ENCODE measurements around the gene RERE.

RERE gene

DNA sequence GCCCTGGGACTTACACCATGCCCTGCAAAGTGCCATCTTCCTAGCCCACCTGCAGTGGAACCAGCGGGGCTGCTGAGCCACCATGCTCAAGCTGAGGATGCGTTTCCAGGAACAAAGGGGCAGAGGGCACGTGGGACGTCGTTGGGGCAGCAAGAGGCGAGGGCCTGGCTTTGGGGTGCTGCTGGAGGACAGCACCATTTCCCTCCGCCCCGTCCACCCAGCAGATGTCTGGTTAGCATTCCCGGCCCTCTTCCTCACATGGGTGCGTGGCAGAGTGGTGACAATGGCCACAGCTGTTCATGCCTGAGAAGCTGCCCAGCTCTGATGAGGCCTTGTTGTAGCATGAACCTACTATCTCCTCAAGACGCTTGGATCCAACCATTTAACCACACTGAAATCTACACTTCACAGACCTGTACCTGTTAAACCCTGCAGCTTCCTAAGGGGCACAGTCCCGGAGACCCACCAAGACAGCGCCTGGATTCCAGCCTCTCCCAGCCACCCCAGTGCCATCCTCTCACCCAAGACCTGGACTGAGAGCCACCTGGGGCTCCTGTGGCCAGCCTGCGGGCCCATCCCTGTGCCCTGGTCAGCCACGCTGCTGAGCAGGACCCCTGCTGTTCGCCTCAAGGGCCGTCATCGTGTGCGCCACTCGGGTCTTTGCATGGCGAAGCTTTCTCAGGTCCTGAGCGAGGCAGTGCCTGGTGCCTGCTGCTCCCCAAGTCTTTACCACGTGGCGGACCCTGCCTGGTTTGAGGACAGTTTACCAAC is 466.3 kb downstream of the RERE start:
- Histone ChIP-seq H3K4me3 (ENCODE audit: low read depth, low read length) (no peak overlapping the region), H3K9me3 (ENCODE audit: insufficient read depth, low read depth, low read length) (no peaks in the 10 kb centered on the region), H2BK12ac (ENCODE audit: low read length) (no peak overlapping the region)

DNA sequence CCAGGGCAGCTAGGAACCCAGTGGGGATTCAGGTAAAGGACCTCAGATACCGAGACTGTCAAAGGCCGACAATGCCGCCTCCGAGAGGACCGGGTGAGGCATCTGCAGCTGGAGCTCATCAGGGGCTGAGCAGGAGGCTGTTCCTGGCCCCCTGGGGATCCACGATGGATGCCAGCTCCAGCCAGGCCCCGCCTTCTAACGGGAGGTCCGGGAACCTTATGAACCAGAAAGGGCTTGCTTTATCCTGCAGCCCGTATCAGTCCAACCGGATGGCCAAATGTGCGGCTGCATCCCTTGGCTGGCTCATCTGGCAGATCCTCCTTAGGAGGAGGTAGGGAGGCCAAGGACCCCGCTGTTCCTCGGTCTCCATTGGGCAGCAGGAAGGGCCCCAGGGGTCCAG is 467.5 kb downstream of the RERE start:
- Histone ChIP-seq H3K18ac (ENCODE audit: low read length) (no peak overlapping the region), H4K91ac (ENCODE audit: low read depth, low read length) (no peak overlapping the region), H3K14ac (ENCODE audit: low read length) (no peak overlapping the region), H2AFZ (ENCODE audit: insufficient read depth, low read length, poor library complexity) (no peak overlapping the region), H3K4me2 (ENCODE audit: low read length) (no peak overlapping the region), H3K79me2 (ENCODE audit: control insufficient read depth, insufficient read depth, low read length, poor library complexity) (no peaks in the 10 kb centered on the region), H3K9me3 (ENCODE audit: insufficient read depth, low read depth, low read length) (no peaks in the 10 kb centered on the region), H3K27ac (ENCODE audit: low read depth, low read length) (no peak overlapping the region), H2BK12ac (ENCODE audit: low read length) (no peak overlapping the region), H3K27me3 (ENCODE audit: insufficient read depth, low read length) (no peaks in the 10 kb centered on the region), H3K4ac (ENCODE audit: low read depth, low read length) (no peak overlapping the region), H4K12ac (ENCODE audit: low read depth, low read length) (no peak overlapping the region), H3K4me1 (ENCODE audit: control insufficient read depth in 1 of 2, insufficient read depth in 2 of 2, low read length in 2 of 2) (peaks cover 14% of the 10 kb centered on the region in 2 experiments), H3K79me1 (ENCODE audit: low read length) (peaks cover 17% of the 10 kb centered on the region), H3K36me3 (ENCODE audit: control insufficient read depth in 1 of 2, insufficient read depth in 2 of 2, low read length in 2 of 2) (peaks cover 13 to 27% of the 10 kb centered on the region in 2 experiments), H2AK5ac (ENCODE audit: low read length) (no peak overlapping the region), H3K23ac (ENCODE audit: low read length) (no peak overlapping the region), H3K9ac (ENCODE audit: low read length) (no peak overlapping the region), H3K4me3 (ENCODE audit: low read depth, low read length) (no peak overlapping the region), H4K8ac (ENCODE audit: low read depth, low read length) (no peak overlapping the region), H2BK5ac (ENCODE audit: low read depth, low read length, poor library complexity) (no peak overlapping the region), H2BK120ac (ENCODE audit: insufficient read depth, low read length, poor library complexity) (no peak overlapping the region)
- no CpG with 5 or more reads among the region's 14 CpGs for WGBS (ENCODE audit: extremely low coverage, insufficient coverage, insufficient read length)
- DNase-seq = peak in 1 of 2 donors; percentile 36

More for the DNA sequence above, 466.3 kb downstream of the RERE start:
- no peaks in the 10 kb centered on the region for H3K79me2 ChIP-seq (ENCODE audit: control insufficient read depth, insufficient read depth, low read length, poor library complexity)
- H2BK120ac ChIP-seq (ENCODE audit: insufficient read depth, low read length, poor library complexity) = no peak overlapping the region
- no peak overlapping the region for H3K4me2 ChIP-seq (ENCODE audit: low read length)
- no peak overlapping the region for H3K18ac ChIP-seq (ENCODE audit: low read length)
- peaks cover 25 to 38% of the 10 kb centered on the region in 2 experiments for H3K36me3 ChIP-seq (ENCODE audit: control insufficient read depth in 1 of 2, insufficient read depth in 2 of 2, low read length in 2 of 2)
- no peak overlapping the region for H3K4ac ChIP-seq (ENCODE audit: low read depth, low read length)
- H3K27ac ChIP-seq (ENCODE audit: low read depth, low read length) = no peak overlapping the region
- H4K91ac ChIP-seq (ENCODE audit: low read depth, low read length) = no peak overlapping the region
- DNase-seq = no peak
- H2AFZ ChIP-seq (ENCODE audit: insufficient read depth, low read length, poor library complexity) = no peak overlapping the region
- H3K79me1 ChIP-seq (ENCODE audit: low read length) = peaks cover 17% of the 10 kb centered on the region
- H3K23ac ChIP-seq (ENCODE audit: low read length) = no peak overlapping the region
- no peak overlapping the region for H4K12ac ChIP-seq (ENCODE audit: low read depth, low read length)
- no peak overlapping the region for H3K14ac ChIP-seq (ENCODE audit: low read length)
- no peak overlapping the region for H2BK5ac ChIP-seq (ENCODE audit: low read depth, low read length, poor library complexity)
- WGBS (ENCODE audit: extremely low coverage, insufficient coverage, insufficient read length) = no CpG with 5 or more reads among the region's 24 CpGs
- no peak overlapping the region for H2AK5ac ChIP-seq (ENCODE audit: low read length)
- H4K8ac ChIP-seq (ENCODE audit: low read depth, low read length) = no peak overlapping the region
- H3K4me1 ChIP-seq (ENCODE audit: control insufficient read depth in 1 of 2, insufficient read depth in 2 of 2, low read length in 2 of 2) = peaks cover 14% of the 10 kb centered on the region in 2 experiments
- H3K9ac ChIP-seq (ENCODE audit: low read length) = no peak overlapping the region
- H3K27me3 ChIP-seq (ENCODE audit: insufficient read depth, low read length) = no peaks in the 10 kb centered on the region

DNA sequence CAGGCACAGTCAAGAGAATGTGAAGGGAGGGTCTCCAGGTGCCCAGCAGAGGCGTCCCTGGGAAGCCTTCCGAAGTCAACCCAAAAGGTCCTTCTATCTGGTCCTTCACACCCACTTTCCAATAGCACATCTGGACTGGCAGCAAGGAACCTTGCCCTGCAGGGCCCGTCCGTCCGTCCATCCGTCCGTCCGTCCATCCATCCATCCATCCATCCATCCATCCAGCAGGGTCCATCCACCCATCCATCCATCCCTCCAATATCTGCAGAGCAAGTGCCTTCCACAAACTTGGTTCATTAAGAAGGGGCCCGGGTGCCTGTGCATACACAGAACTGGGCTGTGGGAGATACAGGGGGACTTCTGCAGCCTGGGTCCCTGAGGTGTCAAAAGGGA is 468.0 kb downstream of the RERE start:
- H4K91ac ChIP-seq (ENCODE audit: low read depth, low read length) = peak overlapping the region; percentile 44
- peaks cover 17% of the 10 kb centered on the region for H3K79me1 ChIP-seq (ENCODE audit: low read length)
- H2BK120ac ChIP-seq (ENCODE audit: insufficient read depth, low read length, poor library complexity) = no peak overlapping the region
- no CpG with 5 or more reads among the region's 9 CpGs for WGBS (ENCODE audit: extremely low coverage, insufficient coverage, insufficient read length)
- H3K18ac ChIP-seq (ENCODE audit: low read length) = no peak overlapping the region
- H3K9me3 ChIP-seq (ENCODE audit: insufficient read depth, low read depth, low read length) = no peaks in the 10 kb centered on the region
- H3K4me1 ChIP-seq (ENCODE audit: control insufficient read depth in 1 of 2, insufficient read depth in 2 of 2, low read length in 2 of 2) = peaks cover 14% of the 10 kb centered on the region in 2 experiments
- no peak overlapping the region for H3K4me3 ChIP-seq (ENCODE audit: low read depth, low read length)
- H2BK5ac ChIP-seq (ENCODE audit: low read depth, low read length, poor library complexity) = peak overlapping the region; percentile 10
- no peak overlapping the region for H3K23ac ChIP-seq (ENCODE audit: low read length)
- no peak overlapping the region for H3K9ac ChIP-seq (ENCODE audit: low read length)
- H3K27me3 ChIP-seq (ENCODE audit: insufficient read depth, low read length) = no peaks in the 10 kb centered on the region
- no peak for DNase-seq
- H2AK5ac ChIP-seq (ENCODE audit: low read length) = peak overlapping the region; percentile 35
- no peak overlapping the region for H4K8ac ChIP-seq (ENCODE audit: low read depth, low read length)
- no peak overlapping the region for H3K27ac ChIP-seq (ENCODE audit: low read depth, low read length)
- no peak overlapping the region for H3K14ac ChIP-seq (ENCODE audit: low read length)
- no peak overlapping the region for H2AFZ ChIP-seq (ENCODE audit: insufficient read depth, low read length, poor library complexity)
- no peak overlapping the region for H2BK12ac ChIP-seq (ENCODE audit: low read length)
- no peak overlapping the region for H3K4ac ChIP-seq (ENCODE audit: low read depth, low read length)
- no peak overlapping the region for H3K4me2 ChIP-seq (ENCODE audit: low read length)
- H3K79me2 ChIP-seq (ENCODE audit: control insufficient read depth, insufficient read depth, low read length, poor library complexity) = no peaks in the 10 kb centered on the region
- no peak overlapping the region for H4K12ac ChIP-seq (ENCODE audit: low read depth, low read length)
- peaks cover 13 to 23% of the 10 kb centered on the region in 2 experiments for H3K36me3 ChIP-seq (ENCODE audit: control insufficient read depth in 1 of 2, insufficient read depth in 2 of 2, low read length in 2 of 2)

DNA sequence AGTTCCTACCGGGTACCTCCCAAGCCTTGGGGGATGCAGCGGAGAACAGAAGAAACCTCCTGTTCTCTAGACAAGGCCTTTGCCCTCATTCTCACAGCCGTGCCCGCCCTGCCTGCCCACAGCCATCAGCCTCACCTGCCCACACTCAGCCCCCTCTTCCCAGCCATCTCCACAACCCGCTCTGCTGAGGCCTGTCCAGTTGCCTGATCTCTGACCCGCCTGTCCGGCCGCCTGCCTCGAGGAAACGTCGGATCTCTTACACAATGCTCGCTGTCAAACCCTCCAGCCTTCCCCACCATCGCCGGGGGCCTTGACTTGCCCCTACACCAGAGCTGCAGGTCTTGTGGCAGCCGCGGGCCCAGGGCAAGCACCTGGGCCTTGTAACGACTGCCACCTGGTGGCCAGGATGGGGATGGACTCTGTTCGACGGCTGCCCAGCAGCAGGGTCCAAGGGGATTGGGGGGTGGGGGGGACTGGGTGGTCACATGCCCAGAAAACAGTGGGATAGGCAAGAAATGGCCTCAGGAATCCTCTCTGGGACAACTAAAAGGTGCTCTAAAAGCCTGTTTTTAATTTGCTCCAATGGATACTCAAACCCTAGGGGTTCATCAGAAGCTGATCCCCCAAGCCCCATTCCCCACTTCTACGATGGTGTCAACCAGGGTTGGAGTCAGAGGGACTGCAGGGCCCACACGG is 468.5 kb downstream of the RERE start:
- no peaks in the 10 kb centered on the region for H3K9me3 ChIP-seq (ENCODE audit: insufficient read depth, low read depth, low read length)
- no peak overlapping the region for H3K4me2 ChIP-seq (ENCODE audit: low read length)
- no peaks in the 10 kb centered on the region for H3K27me3 ChIP-seq (ENCODE audit: insufficient read depth, low read length)
- no peak overlapping the region for H3K4me3 ChIP-seq (ENCODE audit: low read depth, low read length)
- peak overlapping the region; percentile 73 for H3K18ac ChIP-seq (ENCODE audit: low read length)
- H3K79me1 ChIP-seq (ENCODE audit: low read length) = peaks cover 17% of the 10 kb centered on the region
- H2AK5ac ChIP-seq (ENCODE audit: low read length) = peak overlapping the region; percentile 76
- H2AFZ ChIP-seq (ENCODE audit: insufficient read depth, low read length, poor library complexity) = peak overlapping the region; percentile 30
- no peaks in the 10 kb centered on the region for H3K79me2 ChIP-seq (ENCODE audit: control insufficient read depth, insufficient read depth, low read length, poor library complexity)
- H2BK12ac ChIP-seq (ENCODE audit: low read length) = peak overlapping the region; percentile 68
- no peak overlapping the region for H2BK120ac ChIP-seq (ENCODE audit: insufficient read depth, low read length, poor library complexity)
- peak overlapping the region; percentile 67 for H3K14ac ChIP-seq (ENCODE audit: low read length)
- WGBS (ENCODE audit: extremely low coverage, insufficient coverage, insufficient read length) = no CpG with 5 or more reads among the region's 21 CpGs
- H3K4me1 ChIP-seq (ENCODE audit: control insufficient read depth in 1 of 2, insufficient read depth in 2 of 2, low read length in 2 of 2) = peaks cover 14% of the 10 kb centered on the region in 2 experiments
- no peak overlapping the region for H3K4ac ChIP-seq (ENCODE audit: low read depth, low read length)
- peak; percentile 87 to 94 for DNase-seq
- peaks cover 11 to 21% of the 10 kb centered on the region in 2 experiments for H3K36me3 ChIP-seq (ENCODE audit: control insufficient read depth in 1 of 2, insufficient read depth in 2 of 2, low read length in 2 of 2)
- no peak overlapping the region for H3K9ac ChIP-seq (ENCODE audit: low read length)
- no peak overlapping the region for H3K23ac ChIP-seq (ENCODE audit: low read length)
- H4K12ac ChIP-seq (ENCODE audit: low read depth, low read length) = no peak overlapping the region
- H3K27ac ChIP-seq (ENCODE audit: low read depth, low read length) = peak overlapping the region; percentile 15
- peak overlapping the region; percentile 43 for H4K8ac ChIP-seq (ENCODE audit: low read depth, low read length)
- peak overlapping the region; percentile 25 for H2BK5ac ChIP-seq (ENCODE audit: low read depth, low read length, poor library complexity)
- H4K91ac ChIP-seq (ENCODE audit: low read depth, low read length) = peak overlapping the region; percentile 85
